Retinal pigment epithelial cell (primary cell): Measurements from ENCODE around the gene MMP2.
A peak's percentile ranks its signal among the peaks of the same experiment; 100 is the strongest.

Experiments used
- DNase-seq: peaks from one replicate; pipeline ENCODE4 v3.0.0-alpha.2; 2010; ENCODE audit warnings: low read depth
- H3K4me3 ChIP-seq: 2 replicates; pipeline ENCODE4 v1.5.1; 2011; ENCODE audit warnings: mild to moderate bottlenecking, low read length, control low read depth, moderate library complexity
- CTCF ChIP-seq: conservative IDR thresholded peaks from 2 replicates; pipeline ENCODE4 v1.5.1; 2011; ENCODE audit warnings: low read depth, low read length, control low read depth, inconsistent platforms

MMP2 gene

DNA sequence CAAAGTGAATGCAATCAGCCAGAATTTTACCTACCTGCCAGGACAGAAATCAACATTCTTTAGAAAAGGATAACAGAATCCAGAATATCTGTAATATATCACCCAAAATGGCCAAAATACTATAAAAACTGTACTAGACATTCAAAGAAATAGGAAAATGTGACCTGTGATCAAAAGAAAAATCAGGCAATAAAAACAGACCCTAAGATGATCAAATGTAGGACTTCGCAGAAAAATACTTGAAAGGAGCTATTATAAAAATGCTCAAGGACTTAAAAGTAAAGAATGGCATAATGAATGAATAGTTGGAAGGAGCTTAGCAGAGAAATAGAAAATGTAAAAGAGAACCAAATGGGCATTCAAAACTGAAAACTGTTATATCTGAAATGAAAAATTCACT is 33.9 kb downstream of the MMP2 start:
- TF ChIP-seq CTCF, result no peak
- H3K4me3 ChIP-seq, result no peak overlapping the region
- DNase-seq, result no peak

GRCh38 chr16:55513616-55514015 is 34.6 kb downstream of the MMP2 start:
- peak; percentile 31 for TF ChIP-seq CTCF

GRCh38 chr16:55515111-55515510 is 36.1 kb downstream of the MMP2 start:
- DNase-seq, result no peak
- TF ChIP-seq CTCF, result no peak
- H3K4me3 ChIP-seq, result no peak overlapping the region

More at GRCh38 chr16:55513616-55514015, 34.6 kb downstream of the MMP2 start:
- H3K4me3 ChIP-seq, result no peak overlapping the region
- DNase-seq, result no peak

GRCh38 chr16:55521792-55522191 is 42.8 kb downstream of the MMP2 start:
- no peak for TF ChIP-seq CTCF

GRCh38 chr16:55526441-55526840 is 47.4 kb downstream of the MMP2 start:
- TF ChIP-seq CTCF, result no peak
- H3K4me3 ChIP-seq, result no peak overlapping the region
- no peak for DNase-seq

More at GRCh38 chr16:55521792-55522191, 42.8 kb downstream of the MMP2 start:
- no peak overlapping the region for H3K4me3 ChIP-seq
- DNase-seq, result no peak

DNA sequence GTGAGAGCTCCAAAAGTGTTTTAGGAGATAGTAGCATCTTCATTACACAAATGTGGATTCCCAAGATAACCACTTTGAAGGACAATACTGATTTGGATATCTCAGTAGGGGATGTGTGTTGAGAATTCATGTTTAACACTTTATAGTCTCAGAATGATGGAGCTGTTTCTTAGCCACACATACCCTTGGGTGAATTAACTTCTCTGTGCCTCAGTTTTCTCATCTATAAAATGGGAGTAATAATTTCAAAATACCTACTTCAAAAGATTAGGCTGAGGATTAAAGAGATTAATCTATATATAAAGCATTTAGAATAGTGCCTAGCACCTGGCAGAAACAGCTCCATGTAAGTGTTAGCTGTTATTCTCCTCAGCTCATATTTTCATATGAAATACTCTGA is 48.9 kb downstream of the MMP2 start:
- no peak overlapping the region for H3K4me3 ChIP-seq

More for the DNA sequence above, 48.9 kb downstream of the MMP2 start:
- no peak for DNase-seq
- TF ChIP-seq CTCF, result no peak
